ENCODE data around the gene PHF11.
"Not testable (repeated sequence)": the region's sequence is repeated elsewhere in the genome, so short reads cannot be mapped to it uniquely, and the experiment has no call there.

The PHF11 gene

DNA sequence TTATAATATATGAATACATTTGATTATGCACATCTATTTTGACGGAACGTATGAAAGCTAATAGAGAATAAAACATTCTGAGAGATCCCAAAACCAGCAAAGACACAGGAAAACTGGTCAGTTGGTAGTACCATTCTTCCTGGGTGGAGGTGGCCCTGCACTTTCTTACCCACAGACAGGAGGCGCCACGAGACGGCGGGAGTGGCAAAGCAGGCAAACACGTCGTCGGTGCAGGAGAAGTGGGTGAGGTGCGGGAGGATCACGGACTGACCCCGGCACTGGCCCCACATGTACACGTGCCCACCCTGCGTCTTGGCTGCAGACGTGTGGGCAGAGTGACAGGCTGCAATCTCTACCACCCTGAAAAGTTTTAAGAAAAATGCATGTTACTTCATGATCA is 53.5 kb downstream of the PHF11 start:
- DNase-seq (ENCODE audit: low read depth): no peak

DNA sequence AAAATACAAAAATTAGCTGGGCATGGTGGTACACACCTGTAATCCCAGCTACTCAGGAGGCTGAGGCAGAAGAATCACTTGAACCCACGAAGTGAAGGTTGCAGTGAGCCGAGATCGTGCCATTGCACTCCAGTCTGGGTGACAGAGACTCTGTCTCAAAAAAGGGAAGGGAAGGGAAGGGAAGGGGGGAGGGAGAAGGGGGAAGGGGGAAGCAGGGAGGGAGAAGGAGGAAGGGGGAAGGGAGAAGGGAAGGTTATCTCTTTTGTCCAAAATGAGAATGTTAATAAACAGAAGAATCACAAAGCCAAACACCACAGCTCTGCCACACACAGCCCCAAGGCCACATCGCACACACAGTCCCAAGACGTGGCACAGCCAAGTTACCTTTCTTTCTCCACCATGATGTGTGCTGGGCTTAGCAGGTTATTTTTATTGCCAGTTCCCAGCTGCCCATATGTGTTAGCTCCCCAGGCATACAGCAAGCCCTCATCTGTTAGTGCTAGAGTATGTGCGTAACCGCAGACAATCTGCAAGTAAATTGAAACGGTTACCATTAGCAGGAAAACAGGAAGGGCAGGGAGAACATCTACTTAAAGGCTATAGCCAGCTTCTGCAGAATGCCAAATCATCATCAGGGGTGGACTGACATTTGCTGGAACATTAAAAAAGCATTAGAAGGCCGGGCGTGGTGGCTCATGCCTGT is 55.3 kb downstream of the PHF11 start:
- DNase-seq (ENCODE audit: low read depth): no peak

DNA sequence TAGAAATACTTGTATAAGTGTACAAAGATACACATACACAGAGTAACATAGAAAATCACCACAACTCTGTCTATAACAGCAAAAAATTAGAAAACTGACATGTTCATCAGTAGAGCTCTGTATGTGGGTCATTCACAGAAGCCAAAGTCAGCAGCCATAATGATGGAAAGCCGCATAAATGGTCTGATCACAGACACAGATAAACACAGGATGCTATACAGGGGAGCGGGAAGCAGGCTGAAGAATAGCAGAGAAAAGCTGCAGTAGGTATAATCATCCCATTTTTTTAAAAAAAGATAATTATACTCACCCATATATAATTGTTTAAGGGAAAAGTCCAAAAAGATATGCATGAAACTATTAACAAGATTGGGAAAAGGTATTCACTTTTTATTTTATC is 58.1 kb downstream of the PHF11 start:
- DNase-seq (ENCODE audit: low read depth): no peak

DNA sequence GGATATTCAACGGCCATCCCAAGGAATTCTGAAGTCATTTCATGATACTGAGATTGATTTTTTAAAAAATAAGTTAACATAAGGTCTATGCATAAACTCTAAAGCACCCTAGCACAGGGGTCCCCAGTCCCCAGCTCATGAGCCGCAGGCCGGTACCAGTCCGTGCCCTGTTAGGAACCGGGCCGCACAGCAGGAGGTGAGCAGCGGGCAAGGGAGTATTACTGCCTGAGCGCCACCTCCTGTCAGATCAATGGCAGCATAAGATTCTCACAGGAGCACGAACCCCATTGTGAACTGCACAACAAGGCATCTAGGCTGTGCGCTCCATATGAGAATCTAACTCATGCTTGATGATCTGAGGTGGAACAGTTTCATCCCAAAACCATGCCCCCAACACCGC is 58.6 kb downstream of the PHF11 start:
- DNase-seq (ENCODE audit: low read depth): no peak

DNA sequence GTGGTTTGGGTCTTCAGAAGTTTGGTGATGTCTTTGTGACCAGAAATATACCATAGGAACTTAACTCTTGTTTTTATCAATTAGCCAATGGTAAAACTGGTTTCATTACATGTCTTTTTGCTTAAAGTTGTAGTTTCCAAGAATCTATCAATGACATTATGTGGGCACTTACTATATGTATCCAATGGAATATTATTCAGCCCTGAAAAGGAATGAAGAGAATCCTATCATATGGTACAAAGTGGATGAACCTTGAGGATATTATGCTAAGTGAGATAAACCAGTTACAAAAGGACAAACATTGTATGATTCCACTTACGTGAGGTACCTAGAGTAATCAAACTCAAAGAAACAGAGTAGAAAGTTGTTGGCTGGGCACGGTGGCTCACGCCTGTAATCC is 63.3 kb downstream of the PHF11 start:
- no peak for DNase-seq (ENCODE audit: low read depth)

DNA sequence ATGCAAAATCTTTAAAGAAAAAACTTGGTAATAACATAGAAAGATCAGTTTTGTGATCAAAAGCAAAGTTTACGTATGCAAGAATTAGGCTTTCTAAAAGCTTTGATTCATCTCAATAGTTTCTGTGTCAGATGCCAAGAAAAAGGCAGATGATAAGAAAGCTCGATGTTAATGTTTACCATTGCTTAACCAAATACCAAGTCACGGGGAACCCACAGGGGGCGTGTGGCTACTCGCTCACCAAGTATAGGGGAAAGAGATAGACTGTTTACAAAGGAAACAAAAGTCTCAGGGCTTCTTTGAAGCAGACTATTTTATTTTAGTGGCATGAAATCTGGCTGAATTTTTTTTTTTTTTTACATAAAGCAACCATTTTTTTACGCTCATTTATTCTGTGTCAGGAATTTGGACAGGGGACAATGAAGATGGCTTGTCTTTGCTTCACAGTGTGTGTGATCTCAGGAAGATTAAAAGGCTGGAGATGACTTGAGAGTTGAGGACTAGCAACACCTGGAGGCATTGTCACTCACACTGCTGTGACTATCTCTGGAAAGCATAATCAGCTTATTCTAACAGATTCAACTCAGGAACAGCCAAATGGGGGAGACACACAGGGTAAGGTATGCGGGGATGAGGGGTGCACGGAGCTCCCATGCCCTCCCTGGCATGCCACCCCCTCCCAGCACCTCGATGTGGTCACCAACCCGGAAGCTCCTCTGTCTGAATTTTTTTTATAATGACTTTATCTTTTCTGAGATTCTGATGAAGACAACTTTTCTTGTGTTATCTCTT is 64.7 kb downstream of the PHF11 start:
- no peak for DNase-seq (ENCODE audit: low read depth)

DNA sequence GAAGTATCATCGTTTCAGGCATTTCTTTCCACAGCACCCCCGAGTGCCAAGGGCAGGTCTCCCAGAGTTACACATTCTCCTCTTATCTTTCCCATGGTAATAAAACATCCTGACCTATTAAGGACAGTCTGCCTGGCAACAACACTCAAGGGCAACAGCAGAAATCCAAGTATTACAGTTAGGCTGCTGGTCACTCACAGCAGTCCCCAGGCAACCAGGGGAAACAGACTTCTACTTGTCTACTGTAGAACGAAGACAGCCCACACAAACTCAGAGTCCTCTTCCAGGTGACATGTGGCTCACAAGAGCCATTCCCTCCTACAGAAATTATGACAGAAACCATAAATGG is 65.3 kb downstream of the PHF11 start:
- DNase-seq (ENCODE audit: low read depth): no peak

DNA sequence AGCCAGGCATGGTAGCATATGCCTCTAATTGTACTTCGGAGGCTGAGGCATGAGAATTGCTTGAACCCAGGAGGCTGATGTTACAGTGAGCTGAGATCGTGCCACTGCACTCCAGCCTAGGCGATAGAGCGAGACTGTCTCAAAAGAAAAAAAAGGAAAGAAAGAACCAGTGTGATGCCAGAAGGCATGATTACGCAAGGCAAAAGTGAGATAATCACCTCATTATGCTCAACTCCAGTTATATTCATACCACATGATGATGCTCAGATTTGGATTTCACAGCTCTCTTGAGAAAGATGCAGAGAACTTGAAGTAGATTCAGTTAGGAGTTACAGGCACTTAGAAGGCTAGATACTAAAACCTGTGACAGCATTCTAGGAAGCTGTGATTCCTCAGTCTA is 67.8 kb downstream of the PHF11 start:
- no peak for DNase-seq (ENCODE audit: low read depth)

DNA sequence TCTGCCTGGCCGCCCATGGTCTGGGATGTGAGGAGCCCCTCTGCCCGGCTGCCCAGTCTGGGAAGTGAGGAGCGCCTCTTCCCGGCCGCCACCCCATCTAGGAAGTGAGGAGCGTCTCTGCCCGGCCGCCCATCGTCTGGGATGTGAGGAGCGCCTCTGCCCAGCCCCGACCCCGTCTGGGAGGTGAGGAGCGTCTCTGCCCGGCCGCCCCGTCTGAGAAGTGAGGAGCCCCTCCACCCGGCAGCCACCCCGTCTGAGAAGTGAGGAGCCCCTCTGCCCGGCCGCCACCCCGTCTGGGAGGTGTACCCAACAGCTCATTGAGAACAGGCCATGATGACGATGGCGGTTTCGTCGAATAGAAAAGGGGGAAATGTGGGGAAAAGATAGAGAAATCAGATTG is 69.7 kb downstream of the PHF11 start:
- DNase-seq (ENCODE audit: low read depth): not testable (repeated sequence)

DNA sequence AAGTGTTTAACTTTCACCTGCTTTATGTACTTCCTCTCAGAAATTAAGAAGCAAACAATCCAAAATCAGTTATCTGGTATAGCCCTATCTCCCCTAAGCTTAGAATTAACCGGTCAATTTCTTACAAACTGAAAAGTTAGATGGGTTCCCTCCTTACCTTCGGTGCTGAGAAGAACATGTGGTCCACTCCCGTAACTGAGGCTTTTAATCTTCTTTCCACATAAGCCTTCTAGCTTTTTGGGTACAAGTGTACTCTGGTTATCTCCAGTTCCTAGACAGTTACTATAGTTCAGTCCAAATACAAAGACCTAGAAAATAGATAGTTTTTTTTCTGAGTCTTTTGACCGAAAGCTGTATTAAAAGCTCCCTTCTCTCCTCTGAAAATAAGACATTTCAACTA is 70.7 kb downstream of the PHF11 start:
- DNase-seq (ENCODE audit: low read depth): no peak

DNA sequence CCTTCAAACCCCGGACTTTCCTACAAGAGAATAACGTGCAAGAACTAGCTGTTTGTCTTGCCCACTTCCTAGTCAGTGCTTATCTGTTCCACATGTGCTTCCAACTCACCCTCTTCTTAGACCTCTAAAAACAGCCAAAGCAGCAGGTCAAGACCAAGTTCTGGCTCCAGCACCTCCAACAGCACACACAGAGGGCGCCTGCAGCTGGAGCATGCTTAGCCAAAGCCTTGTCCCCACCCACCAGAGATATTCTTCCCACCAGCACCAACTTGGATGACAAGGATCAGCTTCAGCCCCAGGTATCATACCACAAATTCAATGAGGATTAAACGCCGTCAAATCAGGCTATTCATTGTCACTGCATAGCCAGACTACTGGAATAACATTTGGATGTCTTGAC is 71.7 kb downstream of the PHF11 start:
- DNase-seq (ENCODE audit: low read depth): no peak

DNA sequence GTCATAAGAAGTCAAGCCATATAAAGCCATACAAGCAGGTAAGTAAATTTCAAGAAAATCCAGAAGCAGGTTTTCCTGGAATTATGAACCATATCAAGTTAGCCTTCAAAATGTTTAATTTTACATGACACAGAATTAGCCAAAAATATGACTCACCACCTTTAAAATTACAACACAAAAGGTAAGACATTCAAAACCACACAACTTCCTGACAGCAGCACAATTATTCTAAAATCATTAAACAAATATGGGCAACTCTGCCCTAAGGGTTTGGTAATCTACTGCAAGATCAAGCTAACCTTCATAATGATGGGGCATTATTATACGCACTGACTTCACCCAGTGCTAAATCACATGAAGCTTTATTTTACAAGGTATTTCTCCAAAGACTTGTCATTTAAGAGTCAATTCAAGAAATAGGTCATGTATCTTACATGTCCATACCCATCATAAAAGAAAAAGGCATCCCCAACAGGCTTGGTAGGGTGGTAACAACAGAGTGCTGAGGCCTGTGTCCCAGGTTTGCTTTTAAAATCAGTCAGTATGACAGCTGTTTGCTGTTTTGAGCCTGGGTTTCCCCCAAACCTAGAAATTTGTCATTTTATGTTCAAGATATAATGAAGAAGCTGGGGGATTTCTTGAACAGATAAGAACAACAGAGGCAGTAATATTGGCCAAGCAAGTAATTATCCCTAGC is 74.4 kb downstream of the PHF11 start:
- DNase-seq (ENCODE audit: low read depth): no peak

DNA sequence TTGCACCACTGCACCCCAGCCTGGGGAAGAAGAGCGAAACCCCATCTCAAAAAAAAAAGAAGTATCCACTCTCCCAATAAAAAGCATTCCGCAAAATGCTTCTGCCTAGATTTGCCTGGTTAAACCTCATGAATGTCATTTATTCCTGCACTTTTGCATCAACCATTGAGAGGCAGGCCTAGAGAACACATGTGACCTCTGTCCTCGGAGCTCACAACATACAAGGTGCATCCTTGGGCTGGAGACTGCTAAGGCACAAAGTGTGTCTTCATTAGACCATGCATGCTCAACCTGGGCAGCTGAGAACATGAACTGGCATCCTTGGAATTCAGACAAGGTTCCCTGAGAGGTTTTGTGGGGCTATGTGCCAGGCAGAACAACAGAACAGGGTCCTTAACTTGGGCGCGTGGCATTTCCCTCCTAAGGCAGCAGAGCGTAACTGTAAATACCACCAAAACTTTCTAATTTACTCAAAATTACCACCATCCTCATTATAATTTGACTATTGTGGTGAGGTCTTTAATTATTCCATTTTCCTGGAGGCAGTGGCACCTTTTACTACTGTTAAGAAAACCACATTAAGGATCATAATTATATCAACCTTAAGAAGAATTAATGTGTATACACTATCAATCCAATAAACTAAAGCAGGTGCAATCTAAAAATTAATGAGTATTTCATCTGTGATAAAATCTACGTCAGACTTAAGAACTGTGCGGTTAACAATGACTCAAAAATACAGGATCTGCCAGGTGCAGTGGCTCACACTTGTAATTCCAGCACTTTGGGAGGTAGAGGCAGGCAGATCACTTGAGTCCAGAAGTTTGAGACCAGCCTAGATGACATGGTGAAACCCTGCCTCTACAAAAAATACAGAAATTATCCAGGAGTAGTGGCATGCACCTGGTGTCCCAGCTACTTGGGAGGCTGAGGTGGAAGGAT is 75.8 kb downstream of the PHF11 start:
- no peak for DNase-seq (ENCODE audit: low read depth)
